Measurements from ENCODE around the gene SMARCA5.
A peak's percentile ranks its signal among the peaks of the same experiment; 100 is the strongest.

The SMARCA5 gene

DNA sequence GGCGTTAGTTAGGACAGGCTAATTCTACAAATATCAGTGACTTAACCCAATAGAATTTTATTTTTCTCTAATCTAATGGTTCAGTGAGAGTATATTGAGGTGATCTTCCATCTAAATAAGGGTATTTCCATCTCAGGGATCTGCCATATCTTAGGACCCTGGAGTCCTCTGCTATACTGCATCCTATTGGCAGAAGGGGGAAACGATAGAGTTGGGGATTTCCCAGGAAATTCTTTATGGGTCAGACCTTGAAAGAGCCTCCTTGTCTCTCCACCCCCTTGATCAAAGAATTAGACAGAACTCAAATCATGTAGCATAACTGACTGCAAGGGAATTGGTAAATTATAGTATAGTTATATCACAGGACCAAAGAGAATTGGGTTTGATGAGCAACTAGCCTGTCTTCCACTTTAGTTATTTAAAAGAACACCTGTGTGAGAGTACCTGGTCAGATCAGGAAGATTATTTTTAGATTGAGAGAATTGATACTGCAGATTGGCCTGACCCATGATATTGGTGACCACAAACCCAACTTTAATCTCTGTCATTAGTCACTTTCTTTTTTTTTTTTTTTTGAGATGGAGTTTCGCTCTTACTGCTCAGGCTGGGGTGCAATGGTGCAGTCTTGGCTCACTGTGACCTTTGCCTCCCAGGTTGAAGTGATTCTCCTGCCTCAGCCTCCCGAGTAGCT, 25.6 kb downstream of the SMARCA5 start:
- no peak for DNase-seq (ENCODE audit: low read depth)

DNA sequence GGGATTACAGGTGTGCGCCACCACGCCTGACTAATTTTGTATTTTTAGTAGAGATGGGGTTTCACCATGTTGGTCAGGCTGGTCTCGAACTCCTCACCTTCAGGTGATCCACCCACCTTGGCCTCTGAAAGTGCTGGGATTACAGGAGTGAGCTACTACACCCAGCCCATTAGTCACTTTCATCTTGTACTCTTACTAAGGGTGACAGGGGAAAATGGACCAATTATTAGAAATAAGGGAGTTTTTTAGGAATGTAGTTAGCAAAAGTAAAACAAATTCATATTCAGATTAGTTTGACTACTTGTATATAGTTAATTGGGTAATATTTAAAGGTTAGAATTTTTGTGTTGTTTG, 26.1 kb downstream of the SMARCA5 start:
- no peak for DNase-seq (ENCODE audit: low read depth)

DNA sequence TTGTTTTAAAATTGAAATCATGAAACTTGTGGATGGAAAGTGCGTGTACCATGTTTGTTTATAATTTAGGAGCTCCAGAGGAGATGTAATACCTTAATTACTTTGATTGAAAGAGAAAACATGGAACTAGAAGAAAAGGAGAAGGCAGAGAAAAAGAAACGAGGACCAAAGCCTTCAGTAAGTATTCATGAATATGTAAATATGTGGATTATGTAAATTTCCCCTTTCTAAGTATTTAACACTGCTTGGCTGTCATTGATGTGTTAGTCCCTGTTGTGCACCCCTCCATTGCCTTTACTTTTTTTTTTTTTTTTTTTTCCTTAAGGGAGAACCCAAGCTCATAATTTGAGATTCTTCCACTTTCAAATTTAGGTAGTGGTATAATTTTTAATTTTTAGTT, 36.4 kb downstream of the SMARCA5 start:
- no peak for DNase-seq (ENCODE audit: low read depth)

DNA sequence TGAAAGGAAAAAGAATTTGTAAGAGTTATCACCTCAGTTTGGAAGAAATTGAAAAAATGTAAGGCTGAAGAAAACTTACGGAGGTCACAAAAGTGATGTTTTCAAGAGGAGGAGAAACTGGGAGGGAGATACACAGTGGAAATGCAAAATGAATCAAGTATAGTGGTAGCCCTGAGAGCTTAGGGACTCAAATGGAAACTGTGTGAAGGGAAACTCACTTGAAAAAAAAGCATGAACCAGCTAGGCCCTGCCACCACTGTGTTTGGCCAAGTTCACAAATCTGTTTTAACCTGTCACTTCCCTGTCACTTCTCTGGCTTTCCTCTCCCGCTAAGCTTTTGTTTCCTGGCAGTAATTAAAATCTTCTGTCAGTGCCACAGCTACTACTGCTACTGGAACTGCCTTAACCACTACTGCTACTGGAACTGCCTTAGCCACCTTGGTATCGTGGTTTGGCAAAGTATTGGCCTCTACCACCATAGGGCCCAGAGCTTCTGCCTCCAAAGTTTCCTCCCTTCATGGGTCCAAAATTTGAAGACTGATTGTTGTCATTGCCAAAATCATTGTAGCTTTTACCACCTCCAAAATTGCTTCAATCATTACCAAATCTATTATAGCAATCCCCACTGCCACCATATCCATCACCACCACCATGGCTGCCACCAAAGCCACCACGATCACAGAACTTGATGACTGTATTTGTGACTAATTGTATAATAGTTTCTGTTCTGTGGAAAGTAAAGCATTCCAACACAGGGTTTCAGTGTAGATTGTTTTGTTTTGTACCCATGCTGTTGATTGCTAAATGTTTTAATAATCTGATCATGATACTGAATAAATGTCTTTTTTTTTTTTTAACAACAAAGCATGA, 41.5 kb downstream of the SMARCA5 start:
- DNase-seq (ENCODE audit: low read depth): peak; percentile 15

DNA sequence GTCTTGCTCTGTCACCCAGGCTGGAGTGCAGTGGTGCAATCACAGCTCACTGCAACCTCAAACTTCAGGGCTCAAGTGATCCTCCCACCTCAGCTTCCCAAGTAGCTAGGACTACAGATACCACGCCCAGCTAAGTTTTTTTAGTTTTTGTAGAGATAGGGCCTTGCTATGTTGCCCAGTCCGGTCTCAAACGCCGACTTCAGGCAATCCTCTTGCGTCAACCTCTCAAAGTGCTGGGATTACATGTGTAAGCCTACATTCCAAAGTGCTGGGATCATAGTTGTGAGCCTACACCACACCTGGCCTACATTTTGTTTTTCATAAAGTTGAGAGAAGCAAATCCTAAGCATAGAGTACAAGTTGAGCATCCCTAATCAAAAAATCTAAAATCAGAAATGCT, 42.2 kb downstream of the SMARCA5 start:
- no peak for DNase-seq (ENCODE audit: low read depth)

DNA sequence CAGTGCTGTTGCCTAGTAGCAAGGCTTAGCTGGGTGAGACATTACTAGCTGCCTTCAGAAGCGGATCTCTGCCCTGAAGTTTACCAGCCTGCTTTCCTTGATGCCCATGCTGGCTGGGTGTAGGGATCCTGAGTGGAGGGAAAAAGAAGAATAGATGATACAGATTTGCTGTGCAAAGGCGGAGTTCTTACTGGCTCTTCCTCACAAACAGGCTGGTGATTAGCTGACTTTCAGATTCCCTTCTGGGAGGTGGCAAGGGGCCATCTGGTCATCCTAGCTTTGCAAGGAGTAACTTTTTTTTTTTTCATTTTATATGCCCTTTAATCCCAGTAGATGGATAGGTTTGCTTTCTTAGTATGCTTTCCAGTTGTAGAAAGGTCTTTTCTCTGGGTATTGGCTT, 44.8 kb downstream of the SMARCA5 start:
- DNase-seq (ENCODE audit: low read depth): no peak

DNA sequence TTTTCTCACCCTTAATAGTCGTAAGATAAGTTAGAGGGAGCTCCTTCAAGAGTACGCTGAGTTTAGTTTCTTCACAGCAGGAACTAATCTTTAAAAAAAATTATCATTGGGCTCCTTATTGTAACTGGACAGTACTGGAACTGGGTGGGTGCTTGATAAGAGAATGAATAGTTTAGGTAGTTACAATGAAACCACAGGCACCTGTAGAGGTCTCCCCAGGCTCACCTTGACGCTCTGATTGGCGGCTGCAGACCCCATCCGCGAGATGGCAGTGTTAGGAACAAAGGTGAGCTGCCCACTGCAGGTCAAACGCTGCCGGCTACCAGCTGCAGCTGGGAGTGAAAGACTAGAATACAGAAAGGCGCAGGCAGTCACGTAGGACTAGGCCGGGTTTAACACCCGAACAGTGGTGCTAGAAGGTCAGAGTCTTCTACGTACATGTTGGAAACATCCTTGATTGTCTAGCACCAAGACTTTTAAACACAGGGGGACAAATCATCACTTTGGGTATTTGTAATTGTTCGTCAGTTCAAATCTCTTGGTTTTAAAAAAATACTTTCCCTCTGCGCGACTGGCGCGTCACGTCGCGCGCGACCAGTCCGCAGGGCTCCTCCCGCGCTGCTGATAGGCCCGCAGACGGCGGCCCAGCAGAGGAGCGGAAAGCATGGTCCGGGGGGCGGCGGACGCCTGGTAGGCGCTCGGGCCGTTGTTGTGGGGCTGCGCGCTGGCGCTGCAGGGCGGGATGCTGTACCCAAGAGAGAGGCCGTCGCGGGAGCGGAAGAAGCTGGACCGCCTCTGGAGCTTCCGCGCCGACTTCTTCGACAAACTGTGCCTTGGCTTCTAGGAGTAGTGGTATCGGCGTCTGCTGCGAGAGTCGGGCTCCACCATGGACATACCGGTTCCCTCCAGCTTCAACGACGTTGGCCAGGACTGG, 45.6 kb downstream of the SMARCA5 start:
- peak; percentile 64 for DNase-seq (ENCODE audit: low read depth)

DNA sequence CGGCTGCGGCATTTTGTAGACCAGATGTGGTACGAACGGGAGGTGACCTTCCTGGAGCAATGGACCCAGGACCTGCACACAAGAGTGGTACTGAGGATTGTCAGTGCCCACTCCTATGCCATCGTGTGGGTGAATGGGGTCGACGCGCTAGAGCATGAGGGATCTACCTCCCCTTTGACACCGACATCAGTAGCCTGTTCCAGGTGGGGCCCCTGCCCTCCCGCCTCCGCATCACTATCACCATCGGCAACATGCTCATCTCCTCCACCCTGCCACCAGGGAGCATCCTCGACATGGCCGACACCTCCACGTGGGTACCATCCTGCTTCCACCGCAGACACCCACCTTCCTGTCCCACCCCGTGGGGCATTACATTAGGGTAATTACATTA, 46.2 kb downstream of the SMARCA5 start:
- DNase-seq (ENCODE audit: low read depth): peak; percentile 23

DNA sequence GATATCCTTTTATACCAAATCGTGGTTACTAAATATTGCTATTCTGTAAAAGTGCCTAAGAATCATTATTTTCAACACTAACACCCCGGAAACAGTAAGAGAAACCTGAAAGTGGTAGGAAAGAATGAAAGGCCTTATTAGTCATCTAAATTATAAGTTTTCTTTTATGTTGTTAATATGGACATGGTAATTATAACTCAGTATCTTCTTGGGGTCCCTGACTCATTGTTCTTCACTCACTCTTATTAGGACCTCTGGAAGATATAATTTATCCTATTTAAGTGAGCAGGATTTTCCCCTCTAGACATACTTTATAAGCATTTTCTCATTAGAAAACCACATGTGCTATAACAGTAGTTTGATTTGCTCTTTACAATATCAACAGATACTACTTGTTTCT, 51.0 kb downstream of the SMARCA5 start:
- no peak for DNase-seq (ENCODE audit: low read depth)

DNA sequence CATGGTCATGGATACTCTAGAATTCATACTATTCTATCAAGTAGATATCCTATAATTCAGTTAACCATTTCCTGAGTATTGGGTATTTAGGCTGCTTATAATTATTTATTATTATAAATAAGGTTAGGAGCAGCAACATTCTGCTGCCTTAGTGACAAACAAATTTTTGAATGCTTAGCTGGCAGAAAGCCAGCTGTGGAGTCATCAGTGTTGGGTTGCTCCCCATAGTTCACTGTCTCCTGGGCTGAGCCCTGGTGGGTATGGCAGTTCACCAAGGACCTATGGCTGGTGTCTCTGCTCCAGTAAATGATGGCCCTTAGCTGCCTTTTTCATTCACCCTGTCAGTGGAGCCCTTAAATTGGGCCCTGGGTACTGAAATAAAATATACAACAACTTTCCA, 61.8 kb downstream of the SMARCA5 start:
- DNase-seq (ENCODE audit: low read depth): no peak

DNA sequence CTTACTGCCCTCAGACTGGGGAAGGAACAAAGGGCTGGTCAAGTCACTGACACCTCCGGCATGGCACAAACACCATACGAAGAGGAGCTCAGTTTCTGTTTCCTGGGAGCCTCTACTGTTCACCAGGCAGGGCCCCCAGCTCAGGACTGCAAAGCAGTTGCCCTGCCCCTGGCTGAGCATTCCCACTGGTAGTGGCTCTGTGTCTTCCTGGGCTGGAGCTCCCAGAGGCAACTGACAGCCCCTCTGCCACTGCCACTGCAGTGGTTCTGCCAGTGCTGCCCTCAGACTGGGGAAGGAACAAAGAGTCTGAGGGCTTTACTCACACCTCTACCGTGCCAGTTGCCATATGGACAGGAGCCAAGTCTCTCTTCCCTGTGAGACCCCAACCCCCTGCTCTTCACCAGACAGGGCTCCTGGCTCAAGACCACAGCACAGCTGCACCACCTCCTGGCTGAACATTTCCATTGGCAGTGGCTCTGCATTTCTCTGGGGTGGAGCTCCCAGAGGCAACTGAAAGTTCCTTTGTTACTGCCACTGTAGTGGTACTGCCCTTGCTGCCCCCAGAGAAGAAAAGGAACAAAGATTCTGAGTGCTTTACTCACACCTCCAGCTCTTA, 67.9 kb downstream of the SMARCA5 start:
- DNase-seq (ENCODE audit: low read depth): no peak

DNA sequence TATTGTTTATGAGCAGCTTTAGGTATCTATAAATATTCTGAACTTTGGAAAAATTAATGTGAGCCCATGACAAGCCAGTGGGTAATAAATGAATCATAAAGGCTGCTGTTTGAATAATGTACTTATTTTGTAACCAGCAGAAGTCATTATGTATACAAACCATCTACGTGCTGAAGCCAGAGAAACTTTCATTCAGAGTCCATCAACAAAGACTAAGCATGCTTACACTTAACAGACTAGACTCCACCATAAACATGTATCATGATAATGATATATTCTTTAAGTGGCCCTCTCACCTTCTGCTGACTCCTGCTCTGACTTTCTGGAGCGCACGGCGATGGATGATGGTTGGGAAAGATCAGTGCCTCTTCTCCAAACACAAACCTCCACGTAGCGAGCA, 72.0 kb downstream of the SMARCA5 start:
- no peak for DNase-seq (ENCODE audit: low read depth)

DNA sequence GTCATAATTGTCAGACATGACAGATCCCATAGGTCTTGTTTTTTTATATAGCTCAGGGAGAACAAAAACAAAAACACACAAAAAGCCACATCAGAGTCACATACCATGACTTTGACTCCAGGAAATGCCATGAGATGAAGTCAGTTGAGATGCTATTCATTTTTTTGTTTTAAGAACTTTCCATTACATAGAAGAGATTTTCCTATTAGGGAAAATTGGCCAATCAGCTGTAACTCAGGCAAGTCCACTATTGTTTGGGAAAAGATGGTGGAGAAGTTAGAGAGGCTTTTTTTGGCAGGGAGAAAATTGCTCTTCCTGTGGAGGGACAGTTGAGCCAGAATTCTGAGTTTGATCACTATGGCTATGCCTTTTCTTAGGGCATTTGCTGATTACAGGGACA, 72.6 kb downstream of the SMARCA5 start:
- DNase-seq (ENCODE audit: low read depth): no peak

DNA sequence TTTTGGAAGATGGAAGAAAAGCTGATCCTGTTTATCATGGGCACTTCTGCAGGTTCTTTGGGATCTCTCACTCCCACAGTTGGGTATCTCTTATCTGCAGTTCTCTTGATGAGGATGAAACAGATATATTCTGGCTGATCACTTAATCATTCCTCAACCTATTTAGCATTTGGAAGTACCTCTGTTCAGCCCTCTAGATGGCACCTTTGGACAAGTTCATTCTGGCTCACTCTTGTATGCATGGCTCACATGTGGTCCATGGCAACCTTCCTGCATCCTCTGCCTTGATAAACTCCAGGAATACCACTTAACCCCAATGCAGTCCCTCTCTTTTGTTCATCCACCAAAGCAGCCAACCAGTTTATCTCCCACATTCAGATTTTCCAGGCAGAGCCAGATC, 74.2 kb downstream of the SMARCA5 start:
- no peak for DNase-seq (ENCODE audit: low read depth)

DNA sequence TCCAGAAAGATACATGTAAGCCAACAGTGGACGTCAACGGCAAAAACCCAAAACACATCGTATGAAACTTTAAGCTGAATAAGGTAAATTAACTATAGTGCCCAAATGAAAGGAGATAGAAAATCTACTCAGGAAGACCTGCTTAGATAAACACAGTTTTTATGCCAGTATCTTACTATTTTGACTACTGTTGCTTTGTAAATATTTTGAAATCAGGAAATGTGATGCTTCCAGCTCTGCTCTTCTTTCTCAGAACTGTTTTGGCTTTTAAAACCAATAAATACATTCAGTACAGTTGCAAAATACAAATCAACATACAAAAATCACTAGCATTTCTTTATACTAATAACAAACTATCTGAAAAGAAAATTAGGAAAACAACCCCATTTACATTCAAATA, 83.8 kb downstream of the SMARCA5 start:
- no peak for DNase-seq (ENCODE audit: low read depth)

DNA sequence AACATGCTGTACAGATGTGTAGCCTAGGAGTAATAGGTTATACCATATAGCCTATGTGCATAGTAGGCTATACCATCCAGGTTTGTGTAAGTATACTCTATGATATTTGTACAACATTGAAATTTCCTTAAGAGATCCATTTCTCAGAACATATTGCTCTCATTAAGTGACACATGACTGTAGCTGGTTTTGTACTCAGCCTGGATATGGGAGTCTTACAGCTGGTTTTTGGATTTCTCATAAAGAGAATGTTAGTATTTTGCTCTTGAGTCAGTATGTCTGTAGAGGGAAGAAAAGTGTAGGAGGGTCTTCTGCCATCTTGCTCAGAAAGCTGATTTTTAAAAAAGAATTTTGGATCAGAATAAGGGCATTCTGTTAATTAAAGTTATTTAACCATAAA, 85.3 kb downstream of the SMARCA5 start:
- no peak for DNase-seq (ENCODE audit: low read depth)

DNA sequence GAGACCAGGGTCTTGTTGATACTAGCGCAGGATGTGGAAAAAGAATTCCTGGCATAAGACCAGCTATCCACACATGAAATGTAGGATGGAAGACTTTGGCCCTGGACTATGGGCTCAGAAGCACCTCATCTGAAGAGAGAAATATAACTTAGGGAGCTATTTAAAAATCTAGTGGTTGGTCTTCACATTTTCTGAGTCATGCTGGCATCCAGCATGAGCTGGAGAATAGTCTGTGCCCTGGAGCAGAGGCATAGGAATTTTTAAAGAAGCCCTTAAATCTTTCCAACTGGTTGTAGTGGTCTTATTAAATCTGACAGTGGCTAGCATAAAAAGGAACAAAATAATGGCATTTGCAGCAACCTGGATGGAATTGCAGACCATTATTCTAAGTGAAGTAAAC, 86.3 kb downstream of the SMARCA5 start:
- DNase-seq (ENCODE audit: low read depth): no peak

DNA sequence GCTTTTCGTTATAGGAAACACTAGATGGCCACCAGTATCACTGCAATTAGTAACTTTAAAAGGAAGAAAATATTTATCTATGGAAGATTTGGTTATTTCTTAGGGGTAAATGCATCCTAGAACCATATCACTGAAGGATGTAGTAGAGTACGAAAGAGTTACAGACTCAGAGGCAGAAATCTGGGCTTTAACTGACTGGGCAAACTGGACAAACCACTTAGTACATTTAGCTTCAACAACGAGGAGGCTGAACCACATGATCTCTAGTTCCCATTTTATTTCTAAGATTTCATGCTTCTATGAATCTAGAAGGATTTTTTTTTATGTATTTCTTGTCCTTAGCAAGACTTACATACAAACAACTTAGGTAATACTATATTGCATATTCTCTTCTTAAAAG, 93.0 kb downstream of the SMARCA5 start:
- no peak for DNase-seq (ENCODE audit: low read depth)
